Lung microvascular endothelial cell (primary cell): ENCODE results near the gene DBF4. TPM values are rescaled to one million over a fixed set of nuclear protein-coding genes. Genes with fewer than 3 reads are reported as not detected.
A peak's percentile ranks its signal among the peaks of the same experiment; 100 is the strongest.
"Not testable (repeated sequence)": the region's sequence is repeated elsewhere in the genome, so short reads cannot be mapped to it uniquely, and the experiment has no call there.

Source experiments
- DNase-seq, 2 donors: peaks; one replicate each; pipeline versions ENCODE4 v3.0.0 to v3.0.0-alpha.2; 2010; ENCODE audit warnings: low read depth in 2 of 2
- total RNA-seq: library from RNA; depleted of rRNA; stranded (reverse); fragments of >200 nt; gene quantifications from 2 replicates; pipeline ENCODE4 v1.2.1, GENCODE V29; 2014

Gene DBF4, protein sequence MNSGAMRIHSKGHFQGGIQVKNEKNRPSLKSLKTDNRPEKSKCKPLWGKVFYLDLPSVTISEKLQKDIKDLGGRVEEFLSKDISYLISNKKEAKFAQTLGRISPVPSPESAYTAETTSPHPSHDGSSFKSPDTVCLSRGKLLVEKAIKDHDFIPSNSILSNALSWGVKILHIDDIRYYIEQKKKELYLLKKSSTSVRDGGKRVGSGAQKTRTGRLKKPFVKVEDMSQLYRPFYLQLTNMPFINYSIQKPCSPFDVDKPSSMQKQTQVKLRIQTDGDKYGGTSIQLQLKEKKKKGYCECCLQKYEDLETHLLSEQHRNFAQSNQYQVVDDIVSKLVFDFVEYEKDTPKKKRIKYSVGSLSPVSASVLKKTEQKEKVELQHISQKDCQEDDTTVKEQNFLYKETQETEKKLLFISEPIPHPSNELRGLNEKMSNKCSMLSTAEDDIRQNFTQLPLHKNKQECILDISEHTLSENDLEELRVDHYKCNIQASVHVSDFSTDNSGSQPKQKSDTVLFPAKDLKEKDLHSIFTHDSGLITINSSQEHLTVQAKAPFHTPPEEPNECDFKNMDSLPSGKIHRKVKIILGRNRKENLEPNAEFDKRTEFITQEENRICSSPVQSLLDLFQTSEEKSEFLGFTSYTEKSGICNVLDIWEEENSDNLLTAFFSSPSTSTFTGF
- 6.9 and 8.1 TPM in 2 replicates for total RNA-seq

DNA sequence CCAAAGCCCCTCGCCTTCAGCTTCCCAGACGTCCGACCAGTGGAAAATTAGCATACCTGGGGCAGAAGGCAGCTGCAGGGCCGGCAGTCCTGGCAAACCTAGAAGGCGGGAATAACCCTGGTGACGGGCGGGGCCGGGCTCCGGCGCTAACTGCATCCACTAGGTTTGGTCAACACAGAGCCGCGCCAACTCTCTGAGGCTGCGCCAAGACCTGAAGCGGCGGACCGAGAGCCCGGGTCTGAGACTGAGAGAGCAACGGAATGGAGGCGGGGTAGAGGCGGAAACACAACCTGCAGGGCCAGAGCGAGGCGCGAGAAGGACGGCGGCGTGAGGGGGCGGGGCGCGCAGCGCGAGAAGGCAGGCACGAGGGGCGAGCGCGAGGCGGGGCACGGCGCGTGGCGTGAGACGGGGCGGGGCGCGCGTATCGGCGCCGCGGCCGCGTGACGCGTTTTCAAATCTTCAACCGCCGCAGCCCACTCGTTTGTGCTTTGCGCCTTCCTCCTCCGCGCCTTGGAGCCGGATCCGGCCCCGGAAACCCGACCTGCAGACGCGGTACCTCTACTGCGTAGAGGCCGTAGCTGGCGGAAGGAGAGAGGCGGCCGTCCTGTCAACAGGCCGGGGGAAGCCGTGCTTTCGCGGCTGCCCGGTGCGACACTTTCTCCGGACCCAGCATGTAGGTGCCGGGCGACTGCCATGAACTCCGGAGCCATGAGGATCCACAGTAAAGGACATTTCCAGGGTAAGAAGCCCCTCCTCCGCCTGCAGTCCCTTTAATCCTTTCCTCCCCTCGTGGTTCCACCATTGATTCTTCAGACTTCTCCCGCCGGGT is at the start of gene DBF4, which contains the start of gene SLC25A40:
TSS of gene DBF4 (plus strand) at position 454 of the 829 bp plus-strand sequence. CDS start at position 694, 240 bp downstream.
TSS of gene SLC25A40 (minus strand) at position 321 of the 829 bp plus-strand sequence. CDS start 17,633 bp downstream, outside the sequence.
- DNase-seq, result peak; percentile 91 to 93

DNA sequence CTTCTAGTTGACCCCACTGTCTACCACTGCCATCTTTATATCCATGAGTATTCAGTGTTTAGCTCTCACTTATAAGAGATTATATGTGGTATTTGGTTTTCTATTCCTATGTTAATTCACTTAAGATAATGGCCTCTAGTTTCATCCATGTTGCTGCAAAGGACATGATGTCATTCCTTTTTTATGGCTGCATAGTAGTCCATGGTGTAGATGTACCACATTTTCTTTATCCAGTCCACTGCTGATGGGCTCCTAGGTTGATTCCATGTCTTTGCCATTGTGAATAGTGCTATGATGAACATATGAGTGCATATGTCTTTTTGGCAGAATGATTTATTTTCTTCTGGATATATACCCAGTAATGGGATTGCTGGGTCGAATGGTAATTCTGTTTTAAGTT is 47.9 kb upstream of the DBF4 start:
- not testable (repeated sequence) for DNase-seq

DNA sequence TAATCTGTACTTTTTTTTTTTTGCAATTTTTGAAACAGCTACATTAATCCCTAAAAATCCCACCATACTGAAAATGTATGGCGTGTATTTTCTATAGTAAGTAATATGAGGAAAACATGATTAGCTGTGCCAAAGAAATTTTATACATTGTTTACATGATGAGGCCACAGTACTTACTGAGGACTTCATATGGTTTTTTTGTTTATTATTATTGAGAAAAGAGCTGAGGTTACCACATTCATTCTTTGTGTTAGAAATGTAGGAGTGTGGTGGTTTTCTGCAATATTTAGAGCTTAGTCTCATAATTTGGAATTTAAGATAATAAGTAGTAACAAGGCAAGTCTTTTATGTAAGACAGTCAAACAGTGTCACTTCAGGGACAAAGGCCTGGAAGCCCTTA is 45.2 kb upstream of the DBF4 start:
- DNase-seq, result no peak

DNA sequence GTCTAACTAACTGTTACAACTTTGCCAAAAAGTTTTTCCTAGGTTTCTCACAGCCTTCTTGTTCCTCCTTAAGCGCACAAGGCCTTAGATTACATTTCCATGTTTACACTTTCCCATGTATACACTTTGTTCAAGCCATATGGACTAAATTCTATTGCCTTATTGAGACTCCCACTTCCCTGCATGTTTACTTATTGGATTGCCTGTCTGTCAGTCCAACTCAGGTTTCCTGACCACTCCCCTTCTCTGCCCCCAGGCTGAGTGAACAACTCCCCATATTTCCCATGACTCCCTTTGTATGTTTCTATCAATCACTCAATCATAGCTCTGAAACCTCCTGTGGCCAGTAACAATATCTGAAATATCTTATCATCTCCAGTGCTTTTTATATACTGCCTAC is 43.2 kb upstream of the DBF4 start:
- no peak for DNase-seq

DNA sequence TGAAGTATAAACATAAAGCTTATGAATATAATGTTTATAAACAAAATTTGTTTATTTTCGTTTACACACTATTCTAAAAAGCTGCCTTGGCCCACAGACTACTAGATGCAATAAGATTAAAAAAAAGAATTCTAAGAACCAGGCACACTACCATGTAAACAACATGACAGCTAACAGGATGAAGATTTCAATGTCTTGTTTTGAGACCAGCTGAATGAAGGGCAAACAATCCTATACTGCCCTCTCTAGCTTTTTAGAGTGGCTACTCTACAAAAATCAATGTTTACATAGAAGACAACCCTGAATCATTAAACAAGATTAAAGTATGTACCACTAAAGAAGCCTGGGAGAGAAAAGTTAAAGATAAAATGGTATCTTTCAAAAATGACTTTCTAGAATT is 38.7 kb upstream of the DBF4 start:
- DNase-seq, result no peak

DNA sequence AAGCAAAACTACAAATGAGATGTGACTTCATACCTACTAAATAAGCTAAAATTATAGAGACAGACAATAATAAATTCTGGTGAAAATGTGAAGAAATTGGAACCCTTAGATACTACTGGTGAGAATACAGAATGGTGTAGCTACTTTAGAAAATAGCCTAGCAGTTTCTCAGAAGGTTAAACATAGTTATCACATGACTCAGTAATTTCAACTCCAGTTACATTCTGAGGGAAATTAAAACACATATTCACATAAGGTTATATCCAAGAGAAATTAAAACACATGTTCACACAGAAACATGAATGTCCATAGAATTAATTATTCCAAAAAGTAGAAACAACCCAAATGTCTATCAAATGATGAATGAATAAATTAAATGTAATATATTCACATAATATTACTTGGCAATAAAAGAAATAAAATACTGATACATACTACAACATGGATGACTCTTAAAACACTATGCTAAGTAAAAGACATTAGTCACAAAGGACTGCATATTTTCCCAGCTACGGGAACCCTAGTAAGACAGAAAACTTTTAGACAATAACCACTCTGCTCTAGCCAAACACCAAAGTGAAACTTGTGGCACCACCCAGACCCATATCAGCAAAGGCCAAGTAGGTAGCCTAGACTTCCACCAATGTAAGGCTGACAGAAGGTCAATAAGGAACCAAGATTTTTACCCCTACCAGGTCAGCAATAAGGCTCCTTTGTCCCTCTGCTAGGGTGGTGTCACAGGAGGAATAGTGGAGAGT is 25.3 kb upstream of the DBF4 start:
- no peak for DNase-seq

DNA sequence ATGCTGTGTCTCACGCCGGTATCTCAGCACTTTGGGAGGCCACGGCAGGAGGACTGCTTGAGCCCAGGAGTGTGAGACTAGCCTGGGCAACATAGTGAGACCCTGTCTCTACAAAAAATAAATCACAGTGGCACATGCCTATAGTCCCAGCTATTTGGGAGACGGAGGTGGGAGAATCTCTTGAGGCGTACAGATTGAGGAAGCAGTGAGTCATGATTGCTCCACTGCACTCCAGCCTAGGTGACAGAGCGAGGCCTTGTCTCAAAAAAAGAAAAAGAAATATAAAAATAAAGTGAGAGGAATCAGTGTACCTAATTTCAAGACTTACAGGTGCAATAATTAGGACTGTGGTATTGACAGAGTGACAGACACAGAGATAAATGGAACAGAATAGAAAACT is 24.0 kb upstream of the DBF4 start:
- DNase-seq, result peak in 1 of 2 donors; percentile 31

DNA sequence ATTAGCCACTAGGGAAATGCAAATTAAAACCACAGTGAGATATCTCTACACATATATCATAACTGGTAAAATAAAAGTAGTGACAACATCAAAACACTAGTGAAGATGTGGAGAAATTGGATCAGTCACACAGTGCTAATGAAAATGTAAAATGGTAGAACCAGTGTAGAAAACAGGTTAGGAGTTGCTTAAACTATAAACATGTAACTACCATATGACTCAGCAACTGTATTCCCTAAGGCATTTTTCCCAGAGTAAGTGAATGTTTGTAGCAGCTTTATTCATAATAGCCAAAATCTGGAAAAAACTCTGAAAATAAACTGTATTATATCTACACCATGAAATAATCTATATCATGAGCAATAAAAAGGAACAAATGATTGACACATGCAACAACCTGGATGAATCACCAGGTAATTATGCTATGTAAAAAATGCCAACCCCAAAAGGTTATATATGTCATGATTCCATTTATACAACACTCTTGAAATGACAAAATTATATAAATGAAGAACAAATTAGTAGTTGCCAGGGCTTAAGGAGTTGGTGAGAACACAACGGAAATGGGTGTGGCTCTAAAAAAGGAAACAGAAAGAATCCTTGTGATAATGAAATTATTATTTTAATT is 22.9 kb upstream of the DBF4 start:
- no peak for DNase-seq

DNA sequence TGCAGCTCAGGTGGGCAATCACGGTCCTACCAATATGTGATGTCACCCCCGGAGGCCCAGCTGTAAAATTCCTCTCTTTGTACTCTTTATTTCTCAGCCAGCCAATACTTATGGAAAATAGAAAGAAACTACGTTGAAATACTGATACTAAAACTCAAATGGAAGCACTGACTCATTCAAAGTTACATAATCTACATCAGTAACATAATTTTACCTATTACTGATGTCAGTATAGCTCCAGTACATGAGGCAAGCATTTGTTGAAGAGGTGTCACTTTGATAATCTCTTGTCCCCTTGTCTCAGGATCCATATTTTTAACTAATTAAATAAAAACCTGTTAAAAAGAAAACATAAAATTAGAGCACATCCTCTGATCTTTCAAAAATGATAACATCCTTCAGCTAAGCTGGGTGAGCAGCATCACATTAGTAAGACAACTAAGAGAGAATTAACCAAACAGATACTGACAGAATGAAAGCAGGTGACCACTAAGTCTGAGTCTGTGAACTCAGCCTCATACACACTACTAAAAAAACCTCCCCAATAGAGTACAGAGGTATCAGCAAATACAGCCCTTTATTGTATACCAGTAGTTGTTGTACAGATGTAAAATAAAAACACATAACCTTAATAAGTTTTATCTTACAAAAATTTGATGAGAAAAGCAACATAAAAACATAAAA is 17.7 kb upstream of the DBF4 start:
- DNase-seq, result no peak

DNA sequence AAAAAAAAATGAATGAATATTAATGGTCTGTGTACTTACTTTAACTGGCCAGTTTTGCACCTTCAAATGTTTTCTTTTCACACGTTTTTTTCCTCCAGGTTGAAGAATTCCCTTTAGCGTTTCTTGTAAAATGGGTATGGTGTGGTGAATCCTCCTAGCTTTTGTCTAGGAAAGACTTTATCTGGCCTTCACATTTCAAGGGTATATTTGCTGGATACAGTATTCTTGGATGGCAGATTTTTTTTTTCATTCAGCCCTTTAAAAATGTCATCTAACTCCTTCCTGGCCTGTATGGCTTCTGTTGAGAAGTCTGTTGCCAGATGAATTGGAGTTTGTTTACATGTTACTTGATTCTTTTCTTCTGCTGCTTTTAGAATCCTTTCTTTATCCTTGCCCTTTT is 10.2 kb upstream of the DBF4 start:
- no peak for DNase-seq

DNA sequence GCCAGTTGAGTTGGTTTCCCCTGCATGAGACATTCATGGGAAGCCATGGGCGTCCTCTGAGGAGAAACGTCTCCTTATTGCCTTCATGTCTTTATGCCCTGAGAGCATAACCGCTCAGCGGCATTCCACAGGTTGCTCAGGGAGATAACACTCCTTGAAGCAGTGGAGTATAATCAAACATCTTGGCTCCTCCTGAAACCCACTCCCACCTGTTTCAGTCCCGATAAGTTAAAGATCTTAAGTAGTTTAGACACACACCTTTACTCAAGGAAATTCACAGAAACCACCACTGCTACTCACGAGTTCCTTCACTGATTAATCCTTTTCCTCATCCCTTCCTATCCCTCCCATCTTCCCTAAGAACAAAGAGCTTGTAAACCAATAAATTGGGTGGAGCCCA is 9.8 kb upstream of the DBF4 start:
- DNase-seq, result not testable (repeated sequence)

DNA sequence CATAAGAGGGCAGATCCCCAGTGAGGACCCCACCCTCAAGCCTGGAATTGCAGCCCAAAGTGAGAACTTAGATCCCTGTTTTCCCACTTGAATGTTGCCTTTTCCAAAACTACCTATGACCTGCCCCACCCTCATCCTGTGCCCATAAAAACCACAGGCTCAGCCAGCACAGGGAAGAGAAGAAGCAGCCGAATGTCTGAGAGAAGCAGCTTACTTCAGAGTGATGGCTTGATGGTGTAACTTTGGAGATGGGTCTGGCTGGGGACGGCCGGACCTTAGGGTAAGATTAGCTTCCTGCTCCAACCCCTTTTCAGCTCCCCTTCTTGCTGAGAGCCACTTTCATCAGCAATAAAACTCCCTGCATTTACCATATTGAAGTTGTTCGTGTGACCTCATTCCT is 5.8 kb upstream of the DBF4 start:
- DNase-seq, result no peak

DNA sequence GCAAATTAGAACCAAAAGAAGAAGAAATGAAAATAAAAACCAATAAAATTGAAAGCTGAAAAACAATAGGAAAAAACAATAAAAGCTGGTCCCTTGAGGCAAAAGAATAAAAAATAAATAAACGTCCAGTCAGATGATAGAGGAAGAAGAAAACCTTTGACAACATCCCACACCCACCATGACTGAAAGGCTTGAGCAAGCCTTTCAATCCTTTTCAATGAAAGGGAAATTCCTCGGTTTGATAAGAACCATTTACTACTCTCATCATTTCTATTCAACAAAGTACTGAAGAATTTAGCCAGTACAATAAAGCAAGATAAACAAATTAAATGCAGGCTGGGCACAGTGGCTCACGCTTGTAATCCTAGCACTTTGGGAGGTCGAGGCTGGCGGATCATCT is 3.9 kb upstream of the DBF4 start:
- no peak for DNase-seq

DNA sequence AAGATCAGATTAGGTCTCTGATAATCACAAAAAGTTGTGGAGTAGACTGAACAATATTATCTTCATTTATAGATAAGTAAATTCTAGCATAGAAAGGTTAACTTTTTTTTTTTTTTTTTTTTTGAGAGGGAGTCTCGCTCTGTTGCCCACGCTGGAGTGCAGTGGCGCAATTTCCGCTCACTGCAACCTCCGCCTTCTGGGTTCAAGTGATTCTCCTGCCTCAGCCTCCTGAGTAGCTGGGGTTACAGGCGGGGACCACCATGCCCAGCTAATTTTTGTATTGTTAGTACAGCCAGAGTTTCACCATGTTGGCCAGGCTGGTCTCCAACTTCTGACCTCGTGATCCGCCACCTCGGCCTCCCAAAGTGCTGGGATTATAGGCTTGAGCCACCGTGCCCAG is 3.0 kb upstream of the DBF4 start:
- not testable (repeated sequence) for DNase-seq

DNA sequence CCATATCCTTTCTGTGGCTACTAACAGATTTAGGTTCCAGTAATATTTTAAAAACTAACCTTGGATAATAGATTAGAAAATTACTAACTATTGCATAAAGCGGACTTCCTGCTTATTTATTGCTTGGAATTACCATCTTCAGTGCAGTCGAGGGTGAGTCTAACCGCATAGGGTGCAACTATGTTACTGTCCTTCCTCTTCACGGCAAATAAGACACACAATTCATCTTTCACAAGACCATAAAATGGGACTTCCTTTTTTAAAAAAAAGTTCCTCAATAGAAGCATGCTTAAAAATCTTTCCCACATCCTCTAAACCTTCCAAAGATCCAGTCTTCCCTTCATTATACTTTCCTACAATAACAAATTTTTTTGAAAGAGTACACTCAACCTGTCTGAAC is 2.2 kb upstream of the DBF4 start:
- no peak for DNase-seq

DNA sequence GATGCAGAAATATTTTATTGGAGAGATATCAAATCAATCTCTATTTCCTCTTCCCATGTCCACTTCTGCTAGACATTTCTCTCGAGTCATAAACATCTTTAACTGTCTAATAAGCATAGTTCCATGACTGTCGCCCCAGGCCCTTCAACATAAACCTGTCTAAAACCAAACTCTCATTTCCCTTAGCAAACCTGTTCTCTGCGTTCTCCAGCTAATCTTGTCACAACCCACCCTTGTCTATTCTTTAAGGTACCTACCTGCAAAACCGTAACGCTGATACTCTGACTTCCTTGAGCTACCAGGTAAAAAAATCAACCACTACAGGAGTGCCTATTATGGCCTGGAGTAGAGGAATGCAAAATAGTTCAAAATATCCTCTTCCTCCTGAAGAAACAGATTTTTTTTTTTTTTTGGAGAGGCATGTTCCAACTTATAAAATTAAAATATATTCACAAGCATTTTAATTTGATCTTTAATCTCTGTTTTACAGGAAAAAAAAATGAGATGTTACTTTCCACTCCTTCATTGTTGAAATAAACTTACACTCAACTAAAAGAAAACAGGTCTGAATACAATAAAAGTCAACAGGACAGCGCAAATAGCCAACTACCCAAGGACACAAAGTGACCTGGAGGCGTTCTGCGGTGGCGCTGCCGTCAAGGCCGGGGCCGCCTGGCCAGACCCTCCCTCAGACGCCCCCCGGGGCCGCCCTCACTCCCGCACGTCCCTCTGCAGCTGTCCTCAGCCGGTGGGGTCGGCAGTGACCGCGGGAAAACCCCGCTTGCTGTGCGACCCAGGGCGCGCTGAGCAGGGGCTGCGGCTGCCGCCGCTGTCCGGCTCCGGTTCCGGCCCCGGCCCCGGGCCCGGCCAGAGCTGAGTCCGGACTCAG is 898 bp upstream of the DBF4 start:
- peak in 1 of 2 donors; percentile 30 for DNase-seq

DNA sequence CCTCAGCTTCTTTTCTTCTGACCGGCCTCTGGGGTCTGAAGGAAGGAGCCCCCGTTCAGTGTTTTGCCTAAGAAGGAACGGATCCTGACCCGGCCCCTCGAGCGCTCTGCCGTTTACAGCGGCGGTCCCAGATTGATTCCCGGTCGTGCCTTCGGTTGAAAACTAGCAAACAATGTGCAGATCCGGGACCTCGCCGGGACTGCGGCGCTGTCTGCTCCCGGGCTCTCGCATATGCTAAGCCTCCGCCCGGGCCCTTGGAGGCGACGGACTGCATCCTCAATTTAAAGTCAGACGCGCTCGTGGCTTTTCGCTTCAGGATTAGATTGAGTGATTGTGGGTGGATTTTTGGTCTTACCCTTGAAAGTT is 559 bp downstream of the DBF4 start:
- peak; percentile 69 to 73 for DNase-seq

DNA sequence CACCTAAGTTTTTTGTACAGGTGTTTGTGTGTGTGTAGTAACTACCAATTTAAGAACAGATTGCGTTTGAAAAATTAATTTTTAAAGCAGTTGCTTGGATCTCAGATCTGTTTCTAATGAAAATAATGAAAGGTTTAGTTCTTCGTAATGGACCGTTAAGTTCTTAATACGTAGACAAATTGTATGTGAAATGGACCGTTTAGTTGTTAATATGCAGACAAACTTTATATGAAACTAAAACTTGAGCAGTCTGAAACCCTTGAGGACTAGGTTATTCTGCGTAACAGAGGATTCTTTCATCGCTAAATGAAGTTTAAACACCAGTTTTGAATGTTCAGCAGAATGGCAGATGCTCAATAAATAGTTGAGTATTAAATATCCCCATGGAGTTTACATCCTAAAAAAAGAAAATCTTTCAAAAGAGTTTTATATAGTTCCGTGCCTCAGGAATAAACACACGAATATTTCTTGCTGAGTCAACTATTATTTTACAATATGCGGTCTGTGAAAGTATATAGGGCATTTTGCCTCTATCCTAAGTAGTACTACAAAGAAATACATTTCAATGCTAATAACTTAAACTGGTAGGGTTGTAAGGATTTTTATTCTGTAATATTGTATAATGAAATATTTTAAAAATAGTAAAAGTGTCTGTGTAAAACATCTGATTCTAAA is 1.2 kb downstream of the DBF4 start:
- peak; percentile 12 for DNase-seq
